Measurements from ENCODE around the gene TTC29. TPM values are rescaled to one million over a fixed set of nuclear protein-coding genes. Genes with fewer than 3 reads are reported as not detected.

TTC29 gene
- under 1 TPM in 1 of 6 experiments, not detected in 5; 0.12 TPM for total RNA-seq (2021; fragmentation: NEBNext Ultra II Directional; extraction: Animal tissue kit (Norgen Biotek cat#: 25700))
- long read RNA-seq, result 0 reads

GRCh38 chr4:146945556-146946374, at the start of gene TTC29:
Gene TTC29, minus strand, starts transcription at chr4:146945864. Its CDS starts 5,969 bp downstream, at chr4:146939895.
- H3K4me3 Mint-ChIP-seq, result peak within 1 kb of the TSS; percentile 88
- TF ChIP-seq, protein P1, sequence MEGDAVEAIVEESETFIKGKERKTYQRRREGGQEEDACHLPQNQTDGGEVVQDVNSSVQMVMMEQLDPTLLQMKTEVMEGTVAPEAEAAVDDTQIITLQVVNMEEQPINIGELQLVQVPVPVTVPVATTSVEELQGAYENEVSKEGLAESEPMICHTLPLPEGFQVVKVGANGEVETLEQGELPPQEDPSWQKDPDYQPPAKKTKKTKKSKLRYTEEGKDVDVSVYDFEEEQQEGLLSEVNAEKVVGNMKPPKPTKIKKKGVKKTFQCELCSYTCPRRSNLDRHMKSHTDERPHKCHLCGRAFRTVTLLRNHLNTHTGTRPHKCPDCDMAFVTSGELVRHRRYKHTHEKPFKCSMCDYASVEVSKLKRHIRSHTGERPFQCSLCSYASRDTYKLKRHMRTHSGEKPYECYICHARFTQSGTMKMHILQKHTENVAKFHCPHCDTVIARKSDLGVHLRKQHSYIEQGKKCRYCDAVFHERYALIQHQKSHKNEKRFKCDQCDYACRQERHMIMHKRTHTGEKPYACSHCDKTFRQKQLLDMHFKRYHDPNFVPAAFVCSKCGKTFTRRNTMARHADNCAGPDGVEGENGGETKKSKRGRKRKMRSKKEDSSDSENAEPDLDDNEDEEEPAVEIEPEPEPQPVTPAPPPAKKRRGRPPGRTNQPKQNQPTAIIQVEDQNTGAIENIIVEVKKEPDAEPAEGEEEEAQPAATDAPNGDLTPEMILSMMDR (IDR thresholded peaks at IDR 0.05), result no peak
- H3K9me3 Mint-ChIP-seq, result no peaks in the 10 kb centered on the region
- H3K4me1 Mint-ChIP-seq (ENCODE audit: low read depth), result peaks cover 34% of the 10 kb centered on the region
- peak within 1 kb of the TSS; percentile 32; the same call in 1 of the 2 replicates for H3K27ac Mint-ChIP-seq
- peaks cover 10% of the 10 kb centered on the region; the same call in 1 of the 2 replicates for H3K27me3 Mint-ChIP-seq (ENCODE audit: insufficient read depth)
- peak; percentile 78 for DNase-seq
- no peaks in the 10 kb centered on the region; the same call in 1 of the 2 replicates for H3K36me3 Mint-ChIP-seq (ENCODE audit: low read depth)

GRCh38 chr4:146981651-146982050, 36.0 kb upstream of the TTC29 start:
- Mint-ChIP-seq H3K27ac (peak overlapping the region; percentile 54), H3K4me1 (ENCODE audit: low read depth) (peaks cover 18% of the 10 kb centered on the region)

DNA sequence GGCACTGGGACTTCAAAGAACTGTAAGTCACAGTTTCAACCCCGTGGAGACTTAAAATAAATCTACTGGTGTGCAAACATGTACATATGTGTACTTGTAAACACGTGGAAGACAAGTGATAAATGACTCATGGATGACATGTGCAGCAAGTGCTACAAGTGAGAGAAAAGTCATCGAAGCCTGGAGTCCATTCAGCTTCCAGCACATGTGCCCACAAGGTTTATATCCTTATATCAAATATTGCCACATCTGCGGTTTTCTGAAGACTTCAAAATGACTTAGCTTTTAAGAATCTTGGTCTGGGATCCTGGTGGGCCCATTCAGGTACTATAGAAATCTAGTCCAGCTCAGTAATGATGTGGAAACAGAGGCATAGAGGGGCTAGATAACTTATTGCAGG, 33.0 kb upstream of the TTC29 start:
- DNase-seq, result no peak

More at GRCh38 chr4:146981651-146982050, 36.0 kb upstream of the TTC29 start:
- TF ChIP-seq, protein P1 (IDR thresholded peaks at IDR 0.05), result no peak
- DNase-seq, result peak; percentile 48
- no peaks in the 10 kb centered on the region for H3K9me3 Mint-ChIP-seq
- H3K4me3 Mint-ChIP-seq, result no peak overlapping the region
- H3K36me3 Mint-ChIP-seq (ENCODE audit: low read depth), result no peaks in the 10 kb centered on the region
- peaks cover 2% of the 10 kb centered on the region; the same call in 1 of the 2 replicates for H3K27me3 Mint-ChIP-seq (ENCODE audit: insufficient read depth)

DNA sequence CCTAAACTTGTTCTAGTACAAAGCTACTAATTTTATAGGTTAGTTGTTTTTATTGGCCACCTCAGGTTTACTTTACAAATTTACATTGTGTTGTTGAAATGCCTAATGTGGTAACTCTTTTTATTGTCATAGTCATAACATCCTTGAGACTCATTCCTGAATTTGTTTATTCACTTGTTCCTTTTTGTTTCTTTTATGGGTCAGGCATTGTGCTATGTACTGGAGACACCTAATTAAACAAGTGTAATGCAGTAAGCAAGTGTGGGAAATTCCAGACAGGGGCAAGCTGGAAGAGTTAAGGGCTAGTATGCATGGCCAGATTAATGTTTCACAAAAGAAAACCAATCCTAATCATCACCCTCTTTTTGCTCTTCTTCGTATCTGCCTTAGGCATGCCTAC, 30.5 kb upstream of the TTC29 start:
- Mint-ChIP-seq H3K36me3 (ENCODE audit: low read depth) (no peaks in the 10 kb centered on the region), H3K4me1 (ENCODE audit: low read depth) (peaks cover 23% of the 10 kb centered on the region), H3K9me3 (no peaks in the 10 kb centered on the region), H3K27ac (no peak overlapping the region), H3K27me3 (ENCODE audit: insufficient read depth) (no peaks in the 10 kb centered on the region), H3K4me3 (no peak overlapping the region)
- TF ChIP-seq, protein P1 (IDR thresholded peaks at IDR 0.05), result no peak
- no peak for DNase-seq

More for the DNA sequence above, 33.0 kb upstream of the TTC29 start:
- TF ChIP-seq, protein P1 (IDR thresholded peaks at IDR 0.05), result no peak
- Mint-ChIP-seq H3K4me1 (ENCODE audit: low read depth) (peaks cover 32% of the 10 kb centered on the region), H3K27me3 (ENCODE audit: insufficient read depth) (no peaks in the 10 kb centered on the region), H3K4me3 (no peak overlapping the region), H3K27ac (no peak overlapping the region), H3K36me3 (ENCODE audit: low read depth) (no peaks in the 10 kb centered on the region), H3K9me3 (no peaks in the 10 kb centered on the region)

DNA sequence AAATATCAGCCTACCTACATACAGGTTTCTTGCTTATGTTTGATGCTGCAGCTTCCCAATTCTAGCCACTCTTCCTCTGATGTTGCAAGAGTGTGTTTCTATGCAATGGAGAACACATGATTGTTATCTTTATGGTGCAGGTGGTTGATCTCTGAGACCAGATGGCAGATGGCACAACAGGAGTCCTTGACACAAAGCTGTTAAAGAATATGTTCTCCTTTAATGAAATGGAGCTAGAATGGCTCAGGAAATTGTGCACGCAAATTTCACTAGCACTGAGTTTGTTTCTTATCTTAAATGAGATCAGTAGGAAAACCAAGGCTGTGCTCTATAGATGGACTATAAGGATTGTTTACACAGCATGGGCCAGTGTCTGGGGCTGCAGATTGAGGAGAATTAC, 29.9 kb upstream of the TTC29 start:
- no peak overlapping the region for H3K27ac Mint-ChIP-seq
- H3K4me1 Mint-ChIP-seq (ENCODE audit: low read depth), result peaks cover 20% of the 10 kb centered on the region
- H3K9me3 Mint-ChIP-seq, result no peaks in the 10 kb centered on the region
- TF ChIP-seq, protein P1 (IDR thresholded peaks at IDR 0.05), result no peak
- H3K27me3 Mint-ChIP-seq (ENCODE audit: insufficient read depth), result no peaks in the 10 kb centered on the region
- H3K4me3 Mint-ChIP-seq, result no peak overlapping the region
- H3K36me3 Mint-ChIP-seq (ENCODE audit: low read depth), result no peaks in the 10 kb centered on the region
- DNase-seq, result no peak

Data from HFFc6 (cell line).